ENCODE results near the gene TLE1.
"Not testable (repeated sequence)": the region's sequence is repeated elsewhere in the genome, so short reads cannot be mapped to it uniquely, and the experiment has no call there.

The TLE1 gene

GRCh38 chr9:81652058-81652687, 37.2 kb downstream of the TLE1 start:
- no peak overlapping the region for H3K4me3 ChIP-seq (ENCODE audit: low read depth, low read length)
- no peak for TF ChIP-seq CTCF (IDR thresholded peaks at IDR 0.05; ENCODE audit: insufficient read depth, low read depth, low read length, missing control alignments)
- DNase-seq (ENCODE audit: low read depth), result no peak

- no peak for TF ChIP-seq CTCF (IDR thresholded peaks at IDR 0.05; ENCODE audit: insufficient read depth, low read depth, low read length, missing control alignments)
- H3K4me3 ChIP-seq (ENCODE audit: low read depth, low read length), result no peak overlapping the region
- no peak for DNase-seq (ENCODE audit: low read depth)
Observed at GRCh38 chr9:81650586-81651515, 38.5 kb downstream of the TLE1 start.

- no peak for DNase-seq (ENCODE audit: low read depth)
- TF ChIP-seq CTCF (IDR thresholded peaks at IDR 0.05; ENCODE audit: insufficient read depth, low read depth, low read length, missing control alignments), result no peak
- no peak overlapping the region for H3K4me3 ChIP-seq (ENCODE audit: low read depth, low read length)
Observed at GRCh38 chr9:81649475-81650240, 39.7 kb downstream of the TLE1 start.

- TF ChIP-seq CTCF (IDR thresholded peaks at IDR 0.05; ENCODE audit: insufficient read depth, low read depth, low read length, missing control alignments), result no peak
Observed at GRCh38 chr9:81648891-81649290, 40.5 kb downstream of the TLE1 start.

GRCh38 chr9:81646337-81646736, 43.0 kb downstream of the TLE1 start:
- no peak for DNase-seq (ENCODE audit: low read depth)
- H3K4me3 ChIP-seq (ENCODE audit: low read depth, low read length), result no peak overlapping the region
- no peak for TF ChIP-seq CTCF (IDR thresholded peaks at IDR 0.05; ENCODE audit: insufficient read depth, low read depth, low read length, missing control alignments)

More at GRCh38 chr9:81648891-81649290, 40.5 kb downstream of the TLE1 start:
- no peak for DNase-seq (ENCODE audit: low read depth)
- no peak overlapping the region for H3K4me3 ChIP-seq (ENCODE audit: low read depth, low read length)

- not testable (repeated sequence) for H3K4me3 ChIP-seq (ENCODE audit: low read depth, low read length); DNase-seq (ENCODE audit: low read depth)
Observed at GRCh38 chr9:81644513-81644912, 44.8 kb downstream of the TLE1 start.

- TF ChIP-seq CTCF (IDR thresholded peaks at IDR 0.05; ENCODE audit: insufficient read depth, low read depth, low read length, missing control alignments), result no peak
- H3K4me3 ChIP-seq (ENCODE audit: low read depth, low read length), result no peak overlapping the region
- peak; percentile 32 for DNase-seq (ENCODE audit: low read depth)
Observed at GRCh38 chr9:81637276-81637675, 52.1 kb downstream of the TLE1 start.

Measured in GM12865 (cell line).